Cardiac muscle cell (in vitro differentiated cells and primary cell): Measurements from ENCODE around the gene ZNF827. TPM values are rescaled to one million over a fixed set of nuclear protein-coding genes. Genes with fewer than 3 reads are reported as not detected.

ENCODE experiments used
- DNase-seq, 2 donors: peaks; one replicate each; pipeline versions ENCODE4 v3.0.0 to v3.0.0-alpha.2; 2010 to 2017; ENCODE audit warnings: low read depth in 1 of 2, low spot score in 1 of 2
- H3K27ac ChIP-seq: fragments of 200-600 bp; sonication (generic); 2 replicates; pipeline ENCODE4 v1.5.1; 2016
- H3K27me3 ChIP-seq: fragments of 200-600 bp; sonication (generic); 2 replicates; pipeline ENCODE4 v1.6.0; 2016; ENCODE audit warnings: control low read depth
- H3K36me3 ChIP-seq: fragments of 200-600 bp; sonication (generic); 2 replicates; pipeline ENCODE4 v1.5.1; 2016; ENCODE audit warnings: control low read depth
- H3K4me1 ChIP-seq: fragments of 200-600 bp; sonication (generic); 2 replicates; pipeline ENCODE4 v1.8.1; 2017; ENCODE audit warnings: low read depth, mild to moderate bottlenecking, mixed run types
- H3K4me3 ChIP-seq: fragments of 200-600 bp; sonication (generic); 2 replicates; pipeline ENCODE4 v1.5.1; 2016; ENCODE audit warnings: mild to moderate bottlenecking
- H3K9me3 ChIP-seq: fragments of 200-600 bp; sonication (generic); 2 replicates; pipeline ENCODE4 v1.5.1; 2017; ENCODE audit warnings: low read depth, mild to moderate bottlenecking, control low read depth
- polyA plus RNA-seq: library from polyadenylated mRNA; unstranded; fragments of >200 nt; fragmentation: Nextera tagmentation; extraction: Ambion mirVana; gene quantifications from 2 replicates; pipeline ENCODE4 v1.2.1, GENCODE V29; 2016
- total RNA-seq: library from RNA; depleted of rRNA; stranded (reverse); fragments of >200 nt; gene quantifications from 2 replicates; pipeline ENCODE4 v1.2.3, GENCODE V29; 2016
- TF ChIP-seq, protein P1 (sequence below): IDR thresholded peaks from 2 replicates; pipeline ENCODE4 v1.5.1; 2012; ENCODE audit warnings: low read depth, mild to moderate bottlenecking, low read length

Gene ZNF827
- total and polyA plus RNA-seq, 2 experiments from 2014 or later = 13.2 to 37.3 TPM

DNA sequence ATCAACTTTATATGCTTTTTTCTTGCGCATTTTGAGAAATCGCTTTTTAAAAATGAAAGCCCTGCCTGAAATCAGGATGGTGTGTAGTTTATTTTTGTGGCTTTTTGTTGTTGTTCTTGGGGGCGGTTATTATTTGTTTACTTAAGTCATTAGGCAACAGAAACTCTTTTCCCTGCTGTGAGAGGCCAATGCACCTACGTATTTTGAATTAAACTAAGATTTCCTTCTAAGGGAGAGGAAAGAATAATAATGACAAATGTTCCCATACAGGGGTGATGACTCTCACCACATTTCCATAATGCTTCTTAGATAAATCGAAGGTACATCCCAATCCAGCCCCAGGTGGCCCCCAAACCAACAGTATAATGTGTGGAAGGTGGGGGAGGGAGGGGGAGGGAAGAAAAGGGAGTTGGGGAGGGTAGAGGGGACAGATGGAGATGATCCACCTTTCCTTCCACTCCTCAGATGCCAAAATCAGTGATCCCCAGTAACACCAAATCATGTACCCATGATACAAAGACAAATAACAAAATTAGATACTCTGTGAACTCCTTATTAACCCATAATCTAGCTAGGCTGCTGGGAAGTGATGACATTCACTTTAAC lies 39.6 kb downstream of the ZNF827 start:
- Histone ChIP-seq H3K4me3 (no peak overlapping the region), H3K36me3 (peaks cover 23% of the 10 kb centered on the region), H3K27me3 (no peaks in the 10 kb centered on the region), H3K9me3 (no peaks in the 10 kb centered on the region), H3K4me1 (no peaks in the 10 kb centered on the region), H3K27ac (no peak overlapping the region)
- no peak for DNase-seq
- TF ChIP-seq, protein P1, sequence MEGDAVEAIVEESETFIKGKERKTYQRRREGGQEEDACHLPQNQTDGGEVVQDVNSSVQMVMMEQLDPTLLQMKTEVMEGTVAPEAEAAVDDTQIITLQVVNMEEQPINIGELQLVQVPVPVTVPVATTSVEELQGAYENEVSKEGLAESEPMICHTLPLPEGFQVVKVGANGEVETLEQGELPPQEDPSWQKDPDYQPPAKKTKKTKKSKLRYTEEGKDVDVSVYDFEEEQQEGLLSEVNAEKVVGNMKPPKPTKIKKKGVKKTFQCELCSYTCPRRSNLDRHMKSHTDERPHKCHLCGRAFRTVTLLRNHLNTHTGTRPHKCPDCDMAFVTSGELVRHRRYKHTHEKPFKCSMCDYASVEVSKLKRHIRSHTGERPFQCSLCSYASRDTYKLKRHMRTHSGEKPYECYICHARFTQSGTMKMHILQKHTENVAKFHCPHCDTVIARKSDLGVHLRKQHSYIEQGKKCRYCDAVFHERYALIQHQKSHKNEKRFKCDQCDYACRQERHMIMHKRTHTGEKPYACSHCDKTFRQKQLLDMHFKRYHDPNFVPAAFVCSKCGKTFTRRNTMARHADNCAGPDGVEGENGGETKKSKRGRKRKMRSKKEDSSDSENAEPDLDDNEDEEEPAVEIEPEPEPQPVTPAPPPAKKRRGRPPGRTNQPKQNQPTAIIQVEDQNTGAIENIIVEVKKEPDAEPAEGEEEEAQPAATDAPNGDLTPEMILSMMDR = no peak

- TF ChIP-seq, protein P1 = no peak
- Histone ChIP-seq H3K9me3 (no peaks in the 10 kb centered on the region), H3K36me3 (peaks cover 23% of the 10 kb centered on the region), H3K27ac (peak overlapping the region; percentile 22), H3K27me3 (no peaks in the 10 kb centered on the region), H3K4me3 (no peak overlapping the region), H3K4me1 (no peaks in the 10 kb centered on the region)
- no peak for DNase-seq
Observed at GRCh38 chr4:145898466-145898865, 40.2 kb downstream of the ZNF827 start.

DNA sequence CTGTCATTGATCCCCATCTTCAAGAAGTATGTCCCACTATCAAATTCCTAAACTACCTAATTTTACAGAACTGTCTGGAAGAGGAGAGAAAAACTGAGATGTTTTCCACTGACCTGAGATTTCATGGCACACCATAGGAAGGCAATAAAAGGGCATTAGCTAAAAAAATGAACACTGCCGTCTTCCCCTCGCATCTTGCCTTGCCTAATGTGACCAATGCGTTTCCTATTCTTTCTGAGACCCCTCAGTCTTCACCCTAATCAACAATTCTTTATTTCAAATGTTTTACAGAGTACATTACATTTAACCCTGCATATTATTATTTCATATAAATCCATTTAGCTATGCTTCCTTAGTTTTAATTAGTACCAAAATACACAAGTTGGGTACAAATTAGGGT lies 43.6 kb downstream of the ZNF827 start:
- DNase-seq = no peak
- TF ChIP-seq, protein P1 = no peak
- no peak overlapping the region for H3K4me3 ChIP-seq
- H3K9me3 ChIP-seq = no peaks in the 10 kb centered on the region
- H3K36me3 ChIP-seq = peaks cover 10% of the 10 kb centered on the region
- no peaks in the 10 kb centered on the region for H3K27me3 ChIP-seq
- peaks cover 21% of the 10 kb centered on the region for H3K4me1 ChIP-seq
- H3K27ac ChIP-seq = no peak overlapping the region

DNA sequence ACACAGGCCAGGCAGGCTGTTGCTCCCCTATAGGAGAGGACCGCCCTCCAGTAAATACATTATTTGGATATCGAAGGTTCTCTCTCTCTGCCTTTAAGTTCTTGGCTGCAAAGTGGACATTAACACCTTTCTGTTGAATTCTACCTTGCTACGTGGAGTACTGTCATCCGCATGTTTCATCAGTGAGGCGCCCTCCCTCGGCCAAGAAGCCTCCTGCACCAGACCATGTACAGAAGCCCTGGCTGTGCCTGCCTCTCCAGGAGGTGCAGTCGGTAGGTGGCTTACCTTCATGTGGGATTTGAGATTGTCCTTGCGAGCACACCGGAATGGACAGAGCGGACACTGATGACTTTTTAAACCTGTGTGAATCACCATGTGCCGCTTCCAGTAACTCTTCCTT lies 46.7 kb downstream of the ZNF827 start:
- H3K4me1 ChIP-seq = peaks cover 31% of the 10 kb centered on the region
- no peaks in the 10 kb centered on the region for H3K27me3 ChIP-seq
- H3K36me3 ChIP-seq = peaks cover 10% of the 10 kb centered on the region
- TF ChIP-seq, protein P1 = no peak
- H3K4me3 ChIP-seq = no peak overlapping the region
- no peak for DNase-seq
- H3K27ac ChIP-seq = peak overlapping the region; percentile 51
- no peaks in the 10 kb centered on the region for H3K9me3 ChIP-seq

DNA sequence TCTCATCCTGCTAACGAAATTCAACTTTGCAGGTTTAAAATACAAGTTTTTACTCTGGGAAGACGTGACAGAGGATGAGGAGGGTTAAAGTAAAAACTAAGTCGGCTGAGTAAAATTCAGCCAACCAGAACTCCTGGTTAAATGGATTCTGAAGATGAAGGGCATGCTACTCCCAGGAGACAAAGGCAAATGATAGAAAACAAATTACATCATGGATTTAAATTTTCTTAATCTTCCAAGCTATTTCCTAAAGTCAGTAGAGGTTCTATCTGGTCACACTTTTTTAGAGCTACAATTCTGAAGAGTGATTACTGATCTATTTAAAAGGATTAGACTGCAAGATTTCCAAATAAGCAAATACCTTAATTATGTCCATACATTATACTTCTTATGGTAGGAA lies 47.9 kb downstream of the ZNF827 start:
- no peak overlapping the region for H3K4me3 ChIP-seq
- TF ChIP-seq, protein P1 = no peak
- H3K27me3 ChIP-seq = no peaks in the 10 kb centered on the region
- DNase-seq = no peak
- no peaks in the 10 kb centered on the region for H3K9me3 ChIP-seq
- peaks cover 36% of the 10 kb centered on the region for H3K4me1 ChIP-seq
- H3K36me3 ChIP-seq = peaks cover 10% of the 10 kb centered on the region
- H3K27ac ChIP-seq = peak overlapping the region; percentile 69
